Gastrocnemius medialis (tissue), 4 donors: ENCODE data around the gene TANK.

Experiments used
- CTCF ChIP-seq, 5 experiments: fragments of 450-650 bp in 3 of 5; fragments of 200-600 bp in 2 of 5; sonication (generic) in 2 of 5; IDR thresholded peaks in 4 of 5; conservative IDR thresholded peaks in 1 of 5; 1 replicate in 4 of 5; 2 replicates in 1 of 5; pipeline ENCODE4 v1.5.1; 2016 to 2019; ENCODE audit warnings: antibody characterized with exemption in 5 of 5, mild to moderate bottlenecking in 3 of 5, moderate library complexity in 3 of 5
- POLR2A ChIP-seq, 2 donors: fragments of 450-650 bp; IDR thresholded peaks; one replicate each; pipeline ENCODE4 v1.6.1; 2017; ENCODE audit warnings: antibody characterized with exemption in 2 of 2, mild to moderate bottlenecking in 2 of 2, moderate library complexity in 2 of 2

DNA sequence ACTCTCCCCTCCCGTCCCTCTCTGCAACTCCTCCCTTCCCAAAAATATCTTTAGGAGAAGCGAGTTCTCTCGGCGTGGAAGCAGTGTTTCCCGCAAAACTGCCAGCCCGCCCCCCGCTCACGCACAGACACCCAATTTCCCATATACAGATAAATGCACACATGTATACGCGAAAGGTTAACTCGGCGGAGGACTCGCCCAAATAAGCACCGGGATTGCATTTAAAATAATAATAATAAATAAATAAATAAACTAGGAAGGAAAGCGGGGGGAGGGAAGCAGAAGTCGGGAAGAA lies 78.0 kb downstream of the TANK start:
- TF ChIP-seq POLR2A (IDR thresholded peaks at IDR 0.05) (no peak), CTCF (IDR thresholded peaks at IDR 0.05 in 4 of 5, conservative IDR thresholded peaks at IDR 0.05 in 1 of 5) (no peak)
